Neural crest cell (in vitro differentiated cells): ENCODE data around the gene OLFML2B. TPM values are rescaled to one million over a fixed set of nuclear protein-coding genes. Genes with fewer than 3 reads are reported as not detected.
A peak's percentile ranks its signal among the peaks of the same experiment; 100 is the strongest.

Experiments
- DNase-seq: peaks from one replicate; pipeline ENCODE4 v3.0.0; 2021; ENCODE audit warnings: low read depth, mixed read lengths, low spot score
- H3K27ac Mint-ChIP-seq: one replicate; pipeline ENCODE4 v1.8.0; 2021; ENCODE audit warnings: mild to moderate bottlenecking, mixed read lengths; ENCODE audit not compliant: unreplicated experiment
- H3K27me3 Mint-ChIP-seq: 2 replicates; pipeline ENCODE4 v1.8.0; 2021; ENCODE audit warnings: low read depth, mild to moderate bottlenecking, mixed read lengths
- H3K36me3 Mint-ChIP-seq: 2 replicates; pipeline ENCODE4 v1.8.0; 2021; ENCODE audit warnings: low read depth, mild to moderate bottlenecking, mixed read lengths
- H3K4me1 Mint-ChIP-seq: 2 replicates; pipeline ENCODE4 v1.8.0; 2021; ENCODE audit warnings: mixed read lengths
- H3K4me3 Mint-ChIP-seq: one replicate; pipeline ENCODE4 v1.8.0; 2021; ENCODE audit warnings: mild to moderate bottlenecking, mixed read lengths
- H3K9me3 Mint-ChIP-seq: 2 replicates; pipeline ENCODE4 v1.8.0; 2021; ENCODE audit warnings: mixed read lengths
- CTCF ChIP-seq: fragments of 200-600 bp; sonication (generic); conservative IDR thresholded peaks from 2 replicates; pipeline ENCODE4 v1.5.0; 2021; ENCODE audit warnings: antibody characterized with exemption, mild to moderate bottlenecking
- total RNA-seq: library from RNA; stranded (reverse); gene quantifications from 2 replicates; pipeline ENCODE4 v1.2.1, GENCODE V29; 2021

OLFML2B gene
- total RNA-seq, 1 donor from 2014 or later, result 5.8 TPM

GRCh38 chr1:161948435-161948834, 75.2 kb downstream of the OLFML2B start:
- Mint-ChIP-seq H3K4me3 (no peak overlapping the region), H3K9me3 (no peaks in the 10 kb centered on the region), H3K4me1 (no peaks in the 10 kb centered on the region), H3K27me3 (no peaks in the 10 kb centered on the region), H3K36me3 (no peaks in the 10 kb centered on the region), H3K27ac (no peak overlapping the region)
- DNase-seq, result no peak
- TF ChIP-seq CTCF, result no peak

- DNase-seq, result no peak
- no peaks in the 10 kb centered on the region for H3K27me3 Mint-ChIP-seq
- H3K9me3 Mint-ChIP-seq, result no peaks in the 10 kb centered on the region
- no peaks in the 10 kb centered on the region for H3K4me1 Mint-ChIP-seq
- H3K27ac Mint-ChIP-seq, result peak overlapping the region; percentile 48
- TF ChIP-seq CTCF, result no peak
- H3K36me3 Mint-ChIP-seq, result no peaks in the 10 kb centered on the region
- H3K4me3 Mint-ChIP-seq, result no peak overlapping the region
Measured at GRCh38 chr1:161946071-161946987, 77.3 kb downstream of the OLFML2B start.

- no peak for TF ChIP-seq CTCF
- H3K36me3 Mint-ChIP-seq, result no peaks in the 10 kb centered on the region
- no peaks in the 10 kb centered on the region for H3K4me1 Mint-ChIP-seq
- no peak overlapping the region for H3K27ac Mint-ChIP-seq
- H3K4me3 Mint-ChIP-seq, result no peak overlapping the region
- DNase-seq, result no peak
- no peaks in the 10 kb centered on the region for H3K27me3 Mint-ChIP-seq
- H3K9me3 Mint-ChIP-seq, result no peaks in the 10 kb centered on the region
Measured at GRCh38 chr1:161945306-161946060, 78.2 kb downstream of the OLFML2B start.

- Mint-ChIP-seq H3K9me3 (no peaks in the 10 kb centered on the region), H3K4me3 (no peak overlapping the region), H3K27ac (no peak overlapping the region)
Measured at GRCh38 chr1:161944381-161944780, 79.3 kb downstream of the OLFML2B start.

GRCh38 chr1:161943737-161944136, 79.9 kb downstream of the OLFML2B start:
- no peak for TF ChIP-seq CTCF
- Mint-ChIP-seq H3K4me1 (no peaks in the 10 kb centered on the region), H3K36me3 (no peaks in the 10 kb centered on the region), H3K9me3 (no peaks in the 10 kb centered on the region), H3K27me3 (no peaks in the 10 kb centered on the region), H3K27ac (no peak overlapping the region), H3K4me3 (no peak overlapping the region)
- no peak for DNase-seq

More at GRCh38 chr1:161944381-161944780, 79.3 kb downstream of the OLFML2B start:
- no peak for DNase-seq
- Mint-ChIP-seq H3K36me3 (no peaks in the 10 kb centered on the region), H3K4me1 (no peaks in the 10 kb centered on the region), H3K27me3 (no peaks in the 10 kb centered on the region)
- TF ChIP-seq CTCF, result no peak
